GM12892 (cell line): ENCODE data around the gene BRAT1.

ENCODE experiments used
- POLR2AphosphoS5 ChIP-seq: IDR thresholded peaks from 2 replicates; pipeline ENCODE4 v1.6.1; 2011; ENCODE audit warnings: low read depth, low read length, control low read depth
- TAF1 ChIP-seq: IDR thresholded peaks from 2 replicates; pipeline ENCODE4 v1.6.1; 2011; ENCODE audit warnings: low read depth, mild to moderate bottlenecking, control low read depth, low read length, borderline replicate concordance

- TF ChIP-seq POLR2AphosphoS5 (no peak), TAF1 (no peak)
Observed at GRCh38 chr7:2571409-2571808, 16.1 kb upstream of the BRAT1 start.
